H1 (cell line): ENCODE measurements around the gene GLYR1. TPM values are rescaled to one million over a fixed set of nuclear protein-coding genes. Genes with fewer than 3 reads are reported as not detected.
A peak's percentile ranks its signal among the peaks of the same experiment; 100 is the strongest.

Experiments
- CTCF ChIA-PET: fragments of 300-600 bp; sonication (Branson Sonifier 250); formaldehyde crosslinking; loops from one replicate; lab custom pipeline; 2021; ENCODE audit not compliant: partially characterized antibody; lab: Charles Lee
- POLR2A ChIA-PET: fragments of 300-600 bp; sonication (Branson Sonifier 250); formaldehyde crosslinking; loops from one replicate; lab custom pipeline; 2021; ENCODE audit warnings: inconsistent platforms; ENCODE audit not compliant: partially characterized antibody; lab: Charles Lee
- DNase-seq, 2 experiments: peaks; one replicate each; pipeline versions ENCODE4 v3.0.0 to v3.0.0-alpha.2; 2010 to 2022; ENCODE audit warnings: low spot score in 2 of 2, low read depth in 1 of 2, mixed read lengths in 1 of 2
- FAIRE-seq: peaks from 2 replicates; lab custom pipeline; 2011; peaks lifted over from hg19 to GRCh38; lab: Jason Lieb, UNC
- H2AFZ ChIP-seq: 2 replicates; pipeline ENCODE4 v1.8.1; 2012; ENCODE audit warnings: low read length, inconsistent platforms
- H2AK5ac ChIP-seq: 2 replicates; pipeline ENCODE4 v1.6.1; 2013; ENCODE audit warnings: low read depth, low read length
- H2BK120ac ChIP-seq: replicated peaks from 2 replicates; pipeline ENCODE3; 2013; ENCODE audit warnings: low read depth, low read length, inconsistent platforms
- H2BK12ac ChIP-seq: 2 replicates; pipeline ENCODE4 v1.6.1; 2013; ENCODE audit warnings: low read depth, low read length
- H2BK15ac ChIP-seq: 2 replicates; pipeline ENCODE4 v1.6.1; 2013; ENCODE audit warnings: low read length
- H2BK20ac ChIP-seq: 2 replicates; pipeline ENCODE4 v1.6.1; 2013; ENCODE audit warnings: low read length
- H2BK5ac ChIP-seq: 2 replicates; pipeline ENCODE4 v1.6.1; 2013; ENCODE audit warnings: low read depth, low read length
- H3K14ac ChIP-seq: 2 replicates; pipeline ENCODE4 v1.6.1; 2013; ENCODE audit warnings: inconsistent platforms; ENCODE audit not compliant: insufficient read length
- H3K18ac ChIP-seq: 2 replicates; pipeline ENCODE4 v1.6.1; 2013; ENCODE audit warnings: low read length; ENCODE audit errors: extremely low read depth
- H3K23ac ChIP-seq: 2 replicates; pipeline ENCODE4 v1.6.1; 2013; ENCODE audit warnings: inconsistent platforms; ENCODE audit not compliant: insufficient read length
- H3K23me2 ChIP-seq: 2 replicates; pipeline ENCODE4 v1.6.1; 2013; ENCODE audit warnings: low read depth, low read length
- H3K27ac ChIP-seq: 2 replicates; pipeline ENCODE4 v1.6.1; 2011; ENCODE audit warnings: low read depth, low read length, inconsistent platforms
- H3K27me3 ChIP-seq, 4 experiments: replicated peaks in 1 of 4; 1 replicate in 1 of 4; 2 replicates in 3 of 4; pipeline versions ENCODE4 v1.6.1 to v1.8.1; 2011 to 2013; ENCODE audit warnings: low read length in 3 of 4, mild to moderate bottlenecking in 3 of 4, inconsistent platforms in 2 of 4, mixed read lengths in 2 of 4, moderate library complexity in 1 of 4; ENCODE audit not compliant: control insufficient read depth in 3 of 4, insufficient read depth in 3 of 4; ENCODE audit errors: extremely low read depth in 1 of 4
- H3K36me3 ChIP-seq, 4 experiments: 2 replicates each; pipeline versions ENCODE4 v1.6.1 to v1.8.1; 2011 to 2013; ENCODE audit warnings: mild to moderate bottlenecking in 4 of 4, low read length in 3 of 4, moderate library complexity in 2 of 4, control low read depth in 1 of 4, inconsistent platforms in 1 of 4; ENCODE audit not compliant: insufficient read depth in 4 of 4, control insufficient read depth in 2 of 4
- H3K4ac ChIP-seq: replicated peaks from 2 replicates; pipeline ENCODE3; 2013; ENCODE audit warnings: low read length, low read depth, mixed read lengths, inconsistent platforms; ENCODE audit not compliant: insufficient read length
- H3K4me1 ChIP-seq, 4 experiments: replicated peaks in 1 of 4; 1 replicate in 1 of 4; 2 replicates in 3 of 4; pipeline versions ENCODE4 v1.6.1 to v1.8.1; 2011 to 2013; ENCODE audit warnings: low read length in 3 of 4, inconsistent platforms in 2 of 4, mixed read lengths in 1 of 4; ENCODE audit not compliant: insufficient read depth in 4 of 4, control insufficient read depth in 3 of 4
- H3K4me2 ChIP-seq, 2 experiments: 2 replicates each; pipeline versions ENCODE4 v1.6.1 to v1.8.1; 2011 to 2013; ENCODE audit warnings: low read depth in 2 of 2, low read length in 2 of 2, control low read depth in 1 of 2, inconsistent platforms in 1 of 2, mild to moderate bottlenecking in 1 of 2; ENCODE audit not compliant: insufficient read depth in 1 of 2
- H3K4me3 ChIP-seq, 4 experiments: fragments of 200-600, 300-600 bp in 1 of 4; sonication (generic), shearing (Covaris generic), sonication (Bioruptor Twin) in 1 of 4; 2 replicates each; pipeline versions ENCODE4 v1.5.1 to v1.8.1; 2011 to 2016; ENCODE audit warnings: low read length in 4 of 4, low read depth in 3 of 4, control low read depth in 2 of 4, inconsistent platforms in 2 of 4, mild to moderate bottlenecking in 2 of 4, mixed read lengths in 1 of 4, moderate library complexity in 1 of 4; ENCODE audit not compliant: insufficient read depth in 2 of 4; ENCODE audit errors: extremely low read depth in 1 of 4
- H3K56ac ChIP-seq: replicated peaks from 2 replicates; pipeline ENCODE3; 2013; ENCODE audit warnings: low read depth, mild to moderate bottlenecking, mixed read lengths, low read length, inconsistent platforms; ENCODE audit not compliant: insufficient read length
- H3K79me1 ChIP-seq: 2 replicates; pipeline ENCODE4 v1.6.1; 2013; ENCODE audit warnings: low read depth, low read length, control low read depth
- H3K79me2 ChIP-seq, 2 experiments: 2 replicates each; pipeline versions ENCODE4 v1.6.1 to v1.8.1; 2012 to 2013; ENCODE audit warnings: low read length in 2 of 2, mild to moderate bottlenecking in 2 of 2, inconsistent platforms in 1 of 2; ENCODE audit not compliant: insufficient read depth in 2 of 2, control insufficient read depth in 1 of 2
- H3K9ac ChIP-seq, 4 experiments: replicated peaks in 1 of 4; 1 replicate in 1 of 4; 2 replicates in 3 of 4; pipeline versions ENCODE4 v1.6.1 to v1.8.1; 2011 to 2013; ENCODE audit warnings: low read depth in 3 of 4, low read length in 3 of 4, control low read depth in 2 of 4, mild to moderate bottlenecking in 2 of 4, moderate library complexity in 2 of 4, inconsistent platforms in 1 of 4; ENCODE audit errors: extremely low read depth in 1 of 4
- H3K9me3 ChIP-seq, 2 experiments: 2 replicates each; pipeline versions ENCODE4 v1.6.1 to v1.8.1; 2012 to 2013; ENCODE audit warnings: mild to moderate bottlenecking in 2 of 2, moderate library complexity in 2 of 2, control low read depth in 1 of 2, inconsistent platforms in 1 of 2, low read depth in 1 of 2, low read length in 1 of 2, mixed read lengths in 1 of 2; ENCODE audit not compliant: insufficient read depth in 2 of 2
- H4K20me1 ChIP-seq, 2 experiments: replicated peaks in 1 of 2; 2 replicates each; pipeline versions ENCODE3 to v1.8.1; 2011 to 2013; ENCODE audit warnings: inconsistent platforms in 2 of 2, low read length in 2 of 2, mild to moderate bottlenecking in 1 of 2; ENCODE audit not compliant: insufficient read depth in 2 of 2, control insufficient read depth in 1 of 2
- H4K5ac ChIP-seq: 2 replicates; pipeline ENCODE4 v1.6.1; 2013; ENCODE audit warnings: low read length, low read depth, mixed read lengths, inconsistent platforms; ENCODE audit not compliant: insufficient read length
- H4K8ac ChIP-seq: 2 replicates; pipeline ENCODE4 v1.8.0; 2013; ENCODE audit warnings: mild to moderate bottlenecking, moderate library complexity, low read length, inconsistent platforms; ENCODE audit not compliant: insufficient read depth; ENCODE audit errors: extremely low read depth
- H4K91ac ChIP-seq: replicated peaks from 2 replicates; pipeline ENCODE3; 2013; ENCODE audit warnings: low read length, mixed read lengths, inconsistent platforms; ENCODE audit not compliant: insufficient read length
- ATF3 ChIP-seq: IDR thresholded peaks from 2 replicates; pipeline ENCODE4 v1.6.1; 2011; ENCODE audit warnings: low read depth, mild to moderate bottlenecking, low read length; ENCODE audit not compliant: insufficient read depth
- BCL11A ChIP-seq, 2 experiments: IDR thresholded peaks; one replicate each; pipeline ENCODE4 v1.6.1; 2011; ENCODE audit warnings: low read depth in 2 of 2, low read length in 2 of 2, mild to moderate bottlenecking in 2 of 2
- CHD2 ChIP-seq: IDR thresholded peaks from 2 replicates; pipeline ENCODE4 v1.6.1; 2012; ENCODE audit warnings: low read length, improper control_type of control experiment
- CREB1 ChIP-seq: IDR thresholded peaks from 2 replicates; pipeline ENCODE4 v1.6.1; 2012; ENCODE audit warnings: inconsistent platforms
- POLR2A ChIP-seq, 2 experiments: IDR thresholded peaks; 1 replicate in 1 of 2; 2 replicates in 1 of 2; pipeline ENCODE4 v1.6.1; 2011; ENCODE audit warnings: low read depth in 2 of 2, low read length in 2 of 2, mild to moderate bottlenecking in 2 of 2; ENCODE audit errors: control extremely low read depth in 1 of 2
- SIN3A ChIP-seq, 2 experiments: IDR thresholded peaks in 1 of 2; conservative IDR thresholded peaks in 1 of 2; 2 replicates each; pipeline ENCODE4 v1.6.1; 2011 to 2012; ENCODE audit warnings: low read length in 2 of 2, improper control_type of control experiment in 1 of 2, low read depth in 1 of 2, mild to moderate bottlenecking in 1 of 2
- SP1 ChIP-seq: IDR thresholded peaks from 2 replicates; pipeline ENCODE4 v1.6.1; 2011; ENCODE audit warnings: low read depth, low read length
- SP2 ChIP-seq: IDR thresholded peaks from 2 replicates; pipeline ENCODE4 v1.6.1; 2012; ENCODE audit warnings: mild to moderate bottlenecking, low read length, inconsistent platforms
- SP4 ChIP-seq: IDR thresholded peaks from 2 replicates; pipeline ENCODE4 v1.6.1; 2012; ENCODE audit warnings: low read length, inconsistent platforms
- TAF1 ChIP-seq: IDR thresholded peaks from 2 replicates; pipeline ENCODE4 v1.6.1; 2011; ENCODE audit warnings: mild to moderate bottlenecking, low read depth, low read length
- TAF7 ChIP-seq: optimal IDR thresholded peaks from 2 replicates; pipeline ENCODE3; 2011; ENCODE audit warnings: low read depth, mild to moderate bottlenecking, inconsistent platforms, low read length, moderate library complexity, borderline replicate concordance
- TBP ChIP-seq: IDR thresholded peaks from 2 replicates; pipeline ENCODE4 v1.6.1; 2011; ENCODE audit warnings: low read depth, low read length, improper control_type of control experiment
- TEAD4 ChIP-seq: IDR thresholded peaks from 2 replicates; pipeline ENCODE4 v1.6.1; 2012; ENCODE audit warnings: low read depth, low read length, inconsistent platforms, mixed read lengths
- WGBS, 2 experiments: shearing (Covaris generic) in 1 of 2; methylation state at CpG; one replicate each; pipeline versions ENCODE4 v1.1.6 to v1.1.7; 2013 to 2015; ENCODE audit warnings: low lambda C conversion rate in 2 of 2, mixed read lengths in 2 of 2, inconsistent platforms in 1 of 2, low coverage in 1 of 2, missing lambda C conversion rate in 1 of 2; ENCODE audit not compliant: insufficient replicate concordance in 2 of 2, insufficient coverage in 1 of 2, insufficient read length in 1 of 2; ENCODE audit errors: extremely low coverage in 1 of 2, missing lambda C conversion rate in 1 of 2; 5-methylcytosine and 5-hydroxymethylcytosine counted together
- polyA plus RNA-seq, 7 experiments: library from polyadenylated mRNA; depleted of rRNA in 3 of 7; stranded (reverse) in 5 of 7; unstranded in 2 of 7; fragments of >200 nt in 5 of 7; fragments of 200-250 nt in 2 of 7; gene quantifications; 1 replicate in 5 of 7; 2 replicates in 1 of 7; 4 replicates in 1 of 7; pipeline versions ENCODE4 v1.2.1 to v1.2.3, GENCODE V29; 2011 to 2013; ENCODE audit warnings: missing spikeins in 2 of 7, mixed read lengths in 2 of 7
- total RNA-seq: library from RNA; stranded (reverse); fragmentation: NEBNext Ultra II Directional; extraction: Animal tissue kit (Norgen Biotek cat#: 25700); gene quantifications from 2 replicates; pipeline ENCODE4 v1.2.1, GENCODE V29; 2021

Gene GLYR1
- total and polyA plus RNA-seq, 2 of the 8 experiments (the other 6 are each of a cell fraction or from before 2014, with no cell fraction given): 50.2 to 115 TPM

DNA sequence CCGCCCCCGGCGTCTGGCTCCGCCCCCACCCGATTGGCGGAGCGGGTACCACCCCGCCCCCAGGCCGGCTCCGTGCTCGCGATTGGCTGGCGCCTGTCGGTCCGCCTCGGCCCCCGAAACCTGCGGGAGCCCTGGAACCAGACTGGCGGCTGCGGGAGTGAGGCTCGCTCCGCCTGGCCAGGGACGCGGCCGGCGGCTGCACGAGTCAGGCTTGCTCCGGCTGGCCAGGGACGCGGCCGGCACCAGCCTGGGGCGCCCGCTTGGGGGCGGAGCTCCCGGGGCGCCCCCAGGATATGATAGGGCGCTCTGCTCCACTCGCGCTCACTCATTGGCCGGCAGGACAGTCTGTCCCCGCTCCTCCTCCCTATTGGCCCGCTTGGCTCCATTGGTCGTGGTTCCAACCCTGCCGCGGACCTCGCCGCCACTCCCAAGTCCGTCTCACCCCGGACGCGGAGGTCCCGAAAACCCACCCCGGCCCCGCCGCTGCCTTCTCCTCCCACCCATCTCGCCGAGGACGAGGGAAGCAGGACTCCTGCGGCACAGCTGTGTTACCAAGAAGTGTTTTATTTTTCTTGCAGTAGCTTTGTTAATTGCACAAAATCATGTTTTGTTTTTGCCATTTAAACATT is 44.3 kb downstream of the GLYR1 start:
- Histone ChIP-seq H4K5ac (peak overlapping the region; percentile 73), H3K27me3 (no peaks in the 10 kb centered on the region), H3K27ac (peak overlapping the region; percentile 70), H2AFZ (no peak overlapping the region), H3K79me2 (no peaks in the 10 kb centered on the region), H4K20me1 (peaks cover 0 to 7% of the 10 kb centered on the region in 2 experiments), H4K8ac (peak overlapping the region; percentile 96), H3K14ac (no peak overlapping the region), H3K9ac (peak overlapping the region; percentile 56 to 84 (median 68); a peak in 6 of 7 replicates), H3K4me2 (peak overlapping the region; percentile 67 to 92), H3K23me2 (peaks cover 8% of the 10 kb centered on the region; the same call in 1 of the 2 replicates), H2BK12ac (no peak overlapping the region), H3K4me3 (peak overlapping the region; percentile 63 to 82 (median 78)), H2BK15ac (no peak overlapping the region), H2BK120ac (no peak overlapping the region), H3K56ac (no peak overlapping the region), H3K79me1 (no peaks in the 10 kb centered on the region), H3K36me3 (peaks cover 0 to 19% (median 8%) of the 10 kb centered on the region in 4 experiments; a peak in 6 of 8 replicates), H3K4me1 (peaks cover 0 to 14% (median 8%) of the 10 kb centered on the region in 4 experiments; a peak in 4 of 7 replicates), H2BK20ac (no peak overlapping the region), H4K91ac (no peak overlapping the region), H3K9me3 (no peaks in the 10 kb centered on the region), H3K4ac (no peak overlapping the region), H3K18ac (peak overlapping the region; percentile 87; the same call in 1 of the 2 replicates), H3K23ac (no peak overlapping the region), H2AK5ac (no peak overlapping the region), H2BK5ac (peak overlapping the region; percentile 90; the same call in 1 of the 2 replicates)
- ChIA-PET CTCF (no interaction called here), POLR2A (interaction anchor here (1.0 to 2.9 kb wide), 14 partner anchors 8 to 116 kb away, joined by 3 to 21 read pairs (median 4); partner anchors contain the start of genes ANKS3, DNAAF8, SEPTIN12 and SMIM22)
- DNase-seq (peak; percentile 66 to 97), FAIRE-seq (no peak)
- 1% methylated on average over 42 of the region's 59 CpGs; no CpG with 5 or more reads in 1 of the 2 experiments for whole genome bisulfite sequencing, 2 experiments
- TF ChIP-seq BCL11A (IDR thresholded peaks at IDR 0.05; ENCODE audit: low read depth in 2 of 2, low read length in 2 of 2) (no peak), TAF1 (peak; percentile 63), TBP (peak; percentile 38; the same call in 1 of the 2 replicates), SIN3A (conservative IDR thresholded peaks at IDR 0.05 in 1 of 2, IDR thresholded peaks at IDR 0.05 in 1 of 2; ENCODE audit: low read depth in 1 of 2, low read length in 2 of 2) (no peak), TAF7 (peak; percentile 29), SP1 (peak; percentile 97), CREB1 (peak; percentile 6; the same call in 1 of the 2 replicates), SP2 (peak; percentile 70), CHD2 (peak; percentile 87), ATF3 (no peak), SP4 (peak; percentile 72), POLR2A (IDR thresholded peaks at IDR 0.05; ENCODE audit: control extremely low read depth in 1 of 2, low read depth in 2 of 2, low read length in 2 of 2) (peak in 1 of 2 experiments; percentile 61; a peak in 1 of 3 replicates), TEAD4 (no peak)
